ENCODE data around the gene CBX3. TPM values are rescaled to one million over a fixed set of nuclear protein-coding genes. Genes with fewer than 3 reads are reported as not detected.
"Not testable (repeated sequence)": the region's sequence is repeated elsewhere in the genome, so short reads cannot be mapped to it uniquely, and the experiment has no call there.

Gene CBX3
- total RNA-seq, 1 donor: 160 TPM

DNA sequence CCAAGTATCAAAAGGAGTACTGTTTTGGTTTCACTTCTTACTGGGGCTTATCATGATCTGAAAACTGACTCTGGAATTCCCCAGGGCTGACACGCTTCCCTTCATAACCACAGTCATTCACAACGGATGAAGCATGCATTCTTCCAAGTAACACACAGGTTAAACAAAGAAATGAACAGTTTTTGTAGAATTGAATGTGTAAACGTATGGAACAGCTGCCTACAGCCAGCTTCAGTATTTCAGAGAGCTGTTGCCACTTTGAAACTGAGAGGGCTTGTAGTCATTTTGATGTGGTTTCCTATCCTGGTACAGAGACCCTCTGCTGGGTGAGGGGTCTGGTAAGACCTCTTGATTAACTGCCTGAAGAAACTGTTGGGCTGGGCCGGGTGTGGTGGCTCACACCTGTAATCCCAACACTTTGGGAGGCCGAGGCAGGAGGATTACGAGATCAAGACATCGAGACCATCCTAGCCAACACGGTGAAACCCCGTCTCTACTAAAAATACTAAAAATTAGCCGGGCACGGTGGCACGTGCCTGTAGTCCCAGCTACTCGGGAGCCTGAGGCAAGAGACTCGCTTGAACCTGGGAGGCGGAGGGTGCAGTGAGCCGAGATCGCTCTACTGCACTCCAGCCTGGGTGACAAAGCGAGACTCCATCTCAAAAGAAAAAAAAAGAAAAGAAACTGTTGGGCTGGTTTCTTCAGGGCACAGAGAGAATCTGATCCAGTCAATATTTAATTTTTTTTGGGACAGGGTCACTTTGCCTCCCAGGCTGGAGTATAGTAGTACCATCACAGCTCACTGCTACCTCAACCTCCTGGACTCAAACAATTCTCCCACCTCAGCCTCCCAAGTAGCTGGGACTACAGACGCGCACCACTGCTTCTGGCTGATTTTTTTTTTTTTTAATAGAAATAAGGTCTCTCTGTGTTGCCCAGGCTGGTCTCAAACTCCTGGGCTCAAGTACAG is 44.8 kb upstream of the CBX3 start:
- DNase-seq (ENCODE audit: low read depth): peak; percentile 90
- no peak for TF ChIP-seq CTCF (IDR thresholded peaks at IDR 0.05; ENCODE audit: insufficient read depth, low read length)
- H3K4me3 ChIP-seq (ENCODE audit: low read depth, low read length): no peak overlapping the region

- TF ChIP-seq CTCF (IDR thresholded peaks at IDR 0.05; ENCODE audit: insufficient read depth, low read length): no peak
- no peak overlapping the region for H3K4me3 ChIP-seq (ENCODE audit: low read depth, low read length)
- DNase-seq (ENCODE audit: low read depth): no peak
Observed at GRCh38 chr7:26157520-26158105, 43.9 kb upstream of the CBX3 start.

DNA sequence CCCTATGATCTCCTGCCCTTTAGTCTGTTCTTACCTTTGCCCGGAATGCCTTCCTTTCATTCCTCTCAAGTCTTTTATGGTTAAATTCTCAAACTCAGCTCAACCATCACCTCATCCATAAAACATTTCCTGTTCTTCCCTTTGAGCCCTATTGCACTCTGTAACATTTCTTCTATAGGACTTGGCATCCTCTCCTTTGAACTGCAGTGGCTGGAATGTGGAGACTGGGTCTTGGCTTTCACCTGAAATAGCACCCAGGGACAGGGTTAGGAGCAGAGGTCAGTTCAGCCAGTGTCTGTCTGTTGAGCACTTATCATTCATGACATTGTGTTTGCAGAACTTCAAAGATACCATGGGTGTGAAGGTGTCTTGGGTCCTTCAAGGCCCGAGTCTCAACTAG is 42.3 kb upstream of the CBX3 start:
- no peak for TF ChIP-seq CTCF (IDR thresholded peaks at IDR 0.05; ENCODE audit: insufficient read depth, low read length)
- no peak for DNase-seq (ENCODE audit: low read depth)
- no peak overlapping the region for H3K4me3 ChIP-seq (ENCODE audit: low read depth, low read length)

DNA sequence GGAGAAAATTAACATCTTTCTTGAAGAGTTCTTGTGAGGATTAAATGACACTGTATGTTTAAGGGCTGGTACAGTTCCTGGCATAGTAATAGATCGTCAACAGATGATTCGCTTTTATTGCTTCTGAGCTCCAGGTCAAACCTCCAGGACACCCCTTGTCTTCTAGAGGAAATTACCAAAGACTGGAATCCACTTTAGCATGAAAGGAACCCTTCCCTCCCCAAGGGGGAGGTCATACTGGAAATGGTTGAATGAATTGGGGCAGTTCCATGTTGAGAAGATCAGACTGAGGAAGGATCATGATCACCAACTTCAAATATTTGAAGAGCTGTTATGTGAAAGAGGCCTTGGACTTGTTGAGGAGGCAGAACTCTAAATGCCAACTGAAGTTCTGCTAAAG is 40.6 kb upstream of the CBX3 start:
- DNase-seq (ENCODE audit: low read depth): no peak
- no peak for TF ChIP-seq CTCF (IDR thresholded peaks at IDR 0.05; ENCODE audit: insufficient read depth, low read length)
- no peak overlapping the region for H3K4me3 ChIP-seq (ENCODE audit: low read depth, low read length)

DNA sequence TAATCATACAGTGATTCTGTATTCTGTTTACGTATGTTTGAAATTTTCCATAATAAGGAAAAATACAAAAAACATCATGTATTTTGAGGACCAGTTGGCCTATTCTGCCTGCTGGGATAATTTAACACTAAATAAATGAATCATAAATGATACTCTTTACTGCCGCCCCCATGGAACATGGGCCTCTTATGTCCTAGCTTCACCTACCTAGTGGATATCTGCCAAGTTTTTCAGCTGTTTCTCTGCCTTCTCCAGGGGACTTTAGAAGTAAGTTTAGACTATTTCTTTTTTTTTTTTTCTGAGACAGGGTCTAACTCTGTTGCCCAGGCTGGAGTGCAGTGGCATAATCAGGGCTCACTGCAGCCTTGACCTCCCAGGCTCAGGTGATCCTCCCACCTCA is 39.1 kb upstream of the CBX3 start:
- no peak overlapping the region for H3K4me3 ChIP-seq (ENCODE audit: low read depth, low read length)
- no peak for DNase-seq (ENCODE audit: low read depth)
- TF ChIP-seq CTCF (IDR thresholded peaks at IDR 0.05; ENCODE audit: insufficient read depth, low read length): no peak

DNA sequence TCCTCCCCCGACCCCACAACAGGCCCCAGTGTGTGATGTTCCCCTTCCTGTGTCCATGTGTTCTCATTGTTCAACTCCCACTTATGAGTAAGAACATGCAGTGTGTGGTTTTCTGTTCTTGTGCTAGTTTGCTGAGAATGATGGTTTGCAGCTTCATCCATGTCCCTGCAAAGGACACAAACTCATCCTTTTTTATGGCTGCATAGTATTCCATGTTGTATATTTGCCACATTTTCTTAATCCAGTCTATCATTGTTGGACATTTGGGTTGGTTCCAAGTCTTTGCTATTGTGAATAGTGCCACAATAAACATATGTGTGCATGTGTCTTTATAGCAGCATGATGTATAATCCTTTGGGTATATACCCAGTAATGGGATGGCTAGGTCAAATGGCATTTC is 37.7 kb upstream of the CBX3 start:
- DNase-seq (ENCODE audit: low read depth); H3K4me3 ChIP-seq (ENCODE audit: low read depth, low read length): not testable (repeated sequence)

- no peak for DNase-seq (ENCODE audit: low read depth)
- no peak for TF ChIP-seq CTCF (IDR thresholded peaks at IDR 0.05; ENCODE audit: insufficient read depth, low read length)
- no peak overlapping the region for H3K4me3 ChIP-seq (ENCODE audit: low read depth, low read length)
Observed at GRCh38 chr7:26165950-26166683, 35.4 kb upstream of the CBX3 start.

Data from fibroblast of the aortic adventitia (primary cell).